HepG2 (cell line): Measurements from ENCODE around the gene DLL3. TPM values are rescaled to one million over a fixed set of nuclear protein-coding genes. Genes with fewer than 3 reads are reported as not detected.

ENCODE experiments used
- GLI4 ChIP-seq: sonication (generic); formaldehyde crosslinking; IDR thresholded peaks from 2 replicates; pipeline ENCODE4 v1.5.1; 2020; ENCODE audit warnings: missing genetic modification reagents, mild to moderate bottlenecking, moderate library complexity, borderline replicate concordance
- HDAC2 ChIP-seq: sonication (generic); formaldehyde crosslinking; IDR thresholded peaks from 2 replicates; pipeline ENCODE4 v1.4.0; 2020; ENCODE audit warnings: missing genetic modification reagents
- HDAC6 ChIP-seq: fragments of 200-600 bp; sonication (generic); IDR thresholded peaks from 2 replicates; pipeline ENCODE4 v1.7.0; 2017; ENCODE audit warnings: mild to moderate bottlenecking, antibody characterized with exemption, low read length, low read depth
- HNF4G ChIP-seq, 2 experiments: sonication (generic) in 1 of 2; formaldehyde crosslinking in 1 of 2; IDR thresholded peaks; 2 replicates each; pipeline versions ENCODE4 v1.4.0 to v1.6.1; 2011 to 2020; ENCODE audit warnings: borderline replicate concordance in 2 of 2, low read depth in 2 of 2, mild to moderate bottlenecking in 2 of 2, low read length in 1 of 2, missing genetic modification reagents in 1 of 2, moderate library complexity in 1 of 2
- HNRNPLL ChIP-seq: fragments of 200-400 bp; formaldehyde crosslinking; IDR thresholded peaks from 2 replicates; pipeline ENCODE4 v1.6.1; 2017; ENCODE audit warnings: mild to moderate bottlenecking, low read depth, low read length; ENCODE audit not compliant: poor library complexity, severe bottlenecking
- PPARG ChIP-seq: conservative IDR thresholded peaks from 2 replicates; pipeline ENCODE4 v1.6.1; 2016; ENCODE audit warnings: missing biosample characterization, missing genetic modification reagents
- RBFOX2 ChIP-seq: fragments of 200-400 bp; formaldehyde crosslinking; IDR thresholded peaks from 2 replicates; pipeline ENCODE4 v1.6.1; 2017; ENCODE audit warnings: low read depth, mild to moderate bottlenecking, low read length
- ZEB1 ChIP-seq: IDR thresholded peaks from 2 replicates; pipeline ENCODE4 v1.6.1; 2012; ENCODE audit warnings: mild to moderate bottlenecking, low read depth, inconsistent platforms; ENCODE audit not compliant: insufficient replicate concordance
- ZFP1 ChIP-seq: IDR thresholded peaks from 2 replicates; pipeline ENCODE4 v1.6.1; 2016
- ZNF138 ChIP-seq: sonication (generic); formaldehyde crosslinking; IDR thresholded peaks from 2 replicates; pipeline ENCODE4 v1.5.0; 2020; ENCODE audit warnings: mild to moderate bottlenecking, low read depth, missing genetic modification reagents
- ZNF17 ChIP-seq: sonication (generic); formaldehyde crosslinking; IDR thresholded peaks from 2 replicates; pipeline ENCODE4 v1.5.0; 2020; ENCODE audit warnings: mild to moderate bottlenecking, missing genetic modification reagents
- ZNF24 ChIP-seq: fragments of 450-650 bp; IDR thresholded peaks from 2 replicates; pipeline ENCODE4 v1.6.1; 2017; ENCODE audit warnings: antibody characterized with exemption, mild to moderate bottlenecking
- ZNF260 ChIP-seq: sonication (generic); formaldehyde crosslinking; IDR thresholded peaks from 2 replicates; pipeline ENCODE4 v1.4.0; 2020; ENCODE audit warnings: missing genetic modification reagents, low read depth, mild to moderate bottlenecking, borderline replicate concordance
- ZNF335 ChIP-seq: sonication (generic); formaldehyde crosslinking; IDR thresholded peaks from 2 replicates; pipeline ENCODE4 v1.4.0; 2020; ENCODE audit warnings: missing genetic modification reagents
- ZNF350 ChIP-seq: sonication (generic); formaldehyde crosslinking; IDR thresholded peaks from 2 replicates; pipeline ENCODE4 v1.4.0; 2020; ENCODE audit warnings: mild to moderate bottlenecking, low read depth, missing genetic modification reagents, borderline replicate concordance
- ZNF543 ChIP-seq: sonication (generic); formaldehyde crosslinking; IDR thresholded peaks from 2 replicates; pipeline ENCODE4 v1.4.0; 2020; ENCODE audit warnings: mild to moderate bottlenecking, missing genetic modification reagents
- ZNF720 ChIP-seq: sonication (generic); formaldehyde crosslinking; IDR thresholded peaks from 2 replicates; pipeline ENCODE4 v1.4.0; 2020; ENCODE audit warnings: missing genetic modification reagents
- ZNF772 ChIP-seq: sonication (generic); formaldehyde crosslinking; IDR thresholded peaks from 2 replicates; pipeline ENCODE4 v1.5.0; 2020; ENCODE audit warnings: mild to moderate bottlenecking, missing genetic modification reagents
- ZSCAN12 ChIP-seq: sonication (generic); formaldehyde crosslinking; IDR thresholded peaks from 2 replicates; pipeline ENCODE4 v1.9.0; 2021; ENCODE audit warnings: mild to moderate bottlenecking, missing genetic modification reagents
- polyA plus RNA-seq, 8 experiments: library from polyadenylated mRNA; depleted of rRNA in 3 of 8; stranded (reverse) in 7 of 8; unstranded in 1 of 8; fragments of >200 nt; fragmentation: Illumina TruSeq in 4 of 8; extraction: Trizol in 4 of 8; gene quantifications; 2 replicates each; pipeline versions ENCODE4 v1.2.1 to v1.2.3, GENCODE V29; 2011 to 2016; ENCODE audit warnings: low read depth in 4 of 8, missing spikeins in 1 of 8, mixed read lengths in 1 of 8; ENCODE audit not compliant: insufficient read depth in 1 of 8
- total RNA-seq, 5 experiments: library from RNA; depleted of rRNA; stranded (reverse); fragments of >200 nt; fragmentation: Illumina TruSeq; extraction: Trizol; gene quantifications; 2 replicates each; pipeline ENCODE4 v1.2.3, GENCODE V29; 2016; ENCODE audit warnings: low read depth in 1 of 5
- TF ChIP-seq, protein P1 (sequence below): sonication (generic); formaldehyde crosslinking; IDR thresholded peaks from 2 replicates; pipeline ENCODE4 v1.8.1; 2023; ENCODE audit warnings: mild to moderate bottlenecking, moderate library complexity, missing genetic modification reagents
- TF ChIP-seq, protein P2 (sequence below): IDR thresholded peaks from 2 replicates; pipeline ENCODE4 v1.6.1; 2018; ENCODE audit warnings: missing genetic modification reagents
- TF ChIP-seq, protein P3 (sequence below): sonication (generic); formaldehyde crosslinking; IDR thresholded peaks from 2 replicates; pipeline ENCODE4 v1.4.0; 2020; ENCODE audit warnings: mild to moderate bottlenecking, missing genetic modification reagents
- TF ChIP-seq, protein P4 (sequence below): sonication (generic); formaldehyde crosslinking; IDR thresholded peaks from 2 replicates; pipeline ENCODE4 v1.5.0; 2020; ENCODE audit warnings: missing genetic modification reagents
- TF ChIP-seq, protein P5 (sequence below): sonication (generic); formaldehyde crosslinking; IDR thresholded peaks from 2 replicates; pipeline ENCODE4 v1.4.0; 2020; ENCODE audit warnings: missing genetic modification reagents; ENCODE audit errors: not compliant biosample characterization

Gene DLL3
- total and polyA plus RNA-seq, 2 of the 13 experiments (the other 11 are each of a cell fraction or from before 2014, with no cell fraction given) = 0.35 to 0.55 TPM

DNA sequence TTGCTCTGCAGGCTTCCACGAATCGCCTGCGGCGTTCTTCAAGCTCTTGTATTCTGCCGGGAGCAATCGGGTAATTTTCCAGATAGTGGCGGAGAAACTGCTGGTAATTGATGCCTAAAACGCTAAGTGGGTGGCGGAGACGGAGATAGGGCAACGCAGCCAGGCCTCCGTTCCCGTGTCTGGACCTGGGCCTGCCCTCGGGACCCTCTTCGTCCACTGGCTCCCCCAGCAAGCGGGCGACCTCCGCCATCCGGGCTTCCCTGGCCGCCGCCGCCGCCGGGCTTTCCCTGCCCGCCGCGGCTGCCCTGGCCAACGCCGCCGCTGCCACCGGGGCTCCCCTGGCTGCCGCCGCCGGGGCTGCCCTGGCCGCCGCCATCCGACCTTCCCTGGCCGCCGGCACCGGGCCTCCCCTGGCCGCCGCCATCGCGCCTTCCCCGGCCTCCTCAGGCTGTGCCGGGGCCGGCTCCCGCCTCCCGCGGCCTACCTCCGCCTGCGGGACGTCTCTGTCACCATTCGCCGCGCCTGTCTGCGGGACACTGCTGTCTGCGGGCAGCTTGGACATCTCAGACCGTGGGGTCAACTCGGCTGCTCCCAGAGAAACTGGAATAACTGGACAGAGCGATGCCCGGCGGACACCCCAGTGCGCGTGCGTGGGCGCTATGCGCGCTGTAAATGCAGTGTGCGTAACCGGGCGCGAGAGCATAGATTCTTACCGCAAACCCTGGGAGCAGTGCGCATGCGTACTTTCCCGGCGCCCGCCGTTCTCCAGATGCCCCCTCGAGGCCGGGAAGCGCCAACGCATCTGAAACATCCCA, 41.0 kb downstream of the DLL3 start, which contains the start of gene EID2 (continued):
- no peak for TF ChIP-seq HNF4G (IDR thresholded peaks at IDR 0.05; ENCODE audit: borderline replicate concordance, low read depth, low read length)
- TF ChIP-seq HNF4G (CRISPR knock-in tag; IDR thresholded peaks at IDR 0.05; ENCODE audit: borderline replicate concordance, low read depth) = 0 out of 2 replicates have a peak, but pooled peaks have one; percentile 13
- TF ChIP-seq, protein P1, sequence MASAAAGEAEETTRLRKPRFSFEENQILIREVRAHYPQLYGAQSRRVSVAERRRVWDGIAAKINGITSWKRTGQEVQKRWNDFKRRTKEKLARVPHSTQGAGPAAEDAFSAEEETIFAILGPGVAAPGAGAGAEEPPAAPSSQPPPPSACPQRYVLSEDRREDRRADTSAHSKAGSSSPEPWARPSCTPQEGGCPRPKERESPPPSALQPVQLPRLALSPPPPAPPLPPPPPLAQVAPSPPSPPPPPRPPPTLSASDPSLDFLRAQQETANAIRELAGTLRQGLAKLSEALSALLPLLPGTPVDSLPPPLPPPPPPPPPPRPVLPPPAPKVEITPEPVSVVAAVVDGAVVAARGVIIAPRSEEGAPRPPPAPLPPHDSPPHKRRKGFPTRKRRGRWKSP (CRISPR knock-in tag) = peak; percentile 99
- TF ChIP-seq, protein P2, sequence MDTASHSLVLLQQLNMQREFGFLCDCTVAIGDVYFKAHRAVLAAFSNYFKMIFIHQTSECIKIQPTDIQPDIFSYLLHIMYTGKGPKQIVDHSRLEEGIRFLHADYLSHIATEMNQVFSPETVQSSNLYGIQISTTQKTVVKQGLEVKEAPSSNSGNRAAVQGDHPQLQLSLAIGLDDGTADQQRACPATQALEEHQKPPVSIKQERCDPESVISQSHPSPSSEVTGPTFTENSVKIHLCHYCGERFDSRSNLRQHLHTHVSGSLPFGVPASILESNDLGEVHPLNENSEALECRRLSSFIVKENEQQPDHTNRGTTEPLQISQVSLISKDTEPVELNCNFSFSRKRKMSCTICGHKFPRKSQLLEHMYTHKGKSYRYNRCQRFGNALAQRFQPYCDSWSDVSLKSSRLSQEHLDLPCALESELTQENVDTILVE (CRISPR knock-in tag) = peak; percentile 39; the same call in 1 of the 2 replicates
- TF ChIP-seq, protein P3, sequence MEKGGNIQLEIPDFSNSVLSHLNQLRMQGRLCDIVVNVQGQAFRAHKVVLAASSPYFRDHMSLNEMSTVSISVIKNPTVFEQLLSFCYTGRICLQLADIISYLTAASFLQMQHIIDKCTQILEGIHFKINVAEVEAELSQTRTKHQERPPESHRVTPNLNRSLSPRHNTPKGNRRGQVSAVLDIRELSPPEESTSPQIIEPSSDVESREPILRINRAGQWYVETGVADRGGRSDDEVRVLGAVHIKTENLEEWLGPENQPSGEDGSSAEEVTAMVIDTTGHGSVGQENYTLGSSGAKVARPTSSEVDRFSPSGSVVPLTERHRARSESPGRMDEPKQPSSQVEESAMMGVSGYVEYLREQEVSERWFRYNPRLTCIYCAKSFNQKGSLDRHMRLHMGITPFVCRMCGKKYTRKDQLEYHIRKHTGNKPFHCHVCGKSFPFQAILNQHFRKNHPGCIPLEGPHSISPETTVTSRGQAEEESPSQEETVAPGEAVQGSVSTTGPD = no peak
- no peak for TF ChIP-seq PPARG (CRISPR knock-in tag)
- TF ChIP-seq, protein P4, sequence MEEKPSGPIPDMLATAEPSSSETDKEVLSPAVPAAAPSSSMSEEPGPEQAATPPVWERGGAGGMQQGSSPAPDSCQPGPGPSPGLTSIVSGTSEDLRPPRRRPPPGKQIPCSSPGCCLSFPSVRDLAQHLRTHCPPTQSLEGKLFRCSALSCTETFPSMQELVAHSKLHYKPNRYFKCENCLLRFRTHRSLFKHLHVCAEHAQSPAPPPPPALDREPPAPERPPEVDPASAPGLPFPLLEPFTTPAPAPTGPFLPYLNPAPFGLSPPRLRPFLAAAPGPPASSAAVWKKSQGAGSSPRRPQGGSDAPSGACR = no peak
- no peak for TF ChIP-seq GLI4 (CRISPR knock-in tag)
- no peak for TF ChIP-seq ZNF260 (CRISPR knock-in tag)
- 0 out of 2 replicates have a peak, but pooled peaks have one; percentile 33 for TF ChIP-seq ZNF335 (CRISPR knock-in tag)
- 0 out of 2 replicates have a peak, but pooled peaks have one; percentile 36 for TF ChIP-seq ZNF138 (CRISPR knock-in tag)
- no peak for TF ChIP-seq ZNF24
- peak; percentile 99 for TF ChIP-seq HNRNPLL
- 0 out of 2 replicates have a peak, but pooled peaks have one; percentile 43 for TF ChIP-seq ZNF772 (CRISPR knock-in tag)
- TF ChIP-seq ZEB1 = no peak
- TF ChIP-seq ZNF543 (CRISPR knock-in tag) = no peak
- TF ChIP-seq ZNF350 (CRISPR knock-in tag) = peak; percentile 60; the same call in 1 of the 2 replicates
- peak; percentile 48; the same call in 1 of the 2 replicates for TF ChIP-seq HDAC2 (CRISPR knock-in tag)
- TF ChIP-seq ZNF17 (CRISPR knock-in tag) = no peak
- no peak for TF ChIP-seq ZNF720 (CRISPR knock-in tag)
- TF ChIP-seq ZFP1 (CRISPR knock-in tag) = no peak; the same call in 1 of the 2 replicates
- no peak for TF ChIP-seq HDAC6
- peak; percentile 87 for TF ChIP-seq RBFOX2
- TF ChIP-seq ZSCAN12 (CRISPR knock-in tag) = peak; percentile 87; the same call in 1 of the 2 replicates
- TF ChIP-seq, protein P5, sequence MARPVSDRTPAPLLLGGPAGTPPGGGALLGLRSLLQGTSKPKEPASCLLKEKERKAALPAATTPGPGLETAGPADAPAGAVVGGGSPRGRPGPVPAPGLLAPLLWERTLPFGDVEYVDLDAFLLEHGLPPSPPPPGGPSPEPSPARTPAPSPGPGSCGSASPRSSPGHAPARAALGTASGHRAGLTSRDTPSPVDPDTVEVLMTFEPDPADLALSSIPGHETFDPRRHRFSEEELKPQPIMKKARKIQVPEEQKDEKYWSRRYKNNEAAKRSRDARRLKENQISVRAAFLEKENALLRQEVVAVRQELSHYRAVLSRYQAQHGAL (CRISPR knock-in tag) = peak; percentile 75
